Common myeloid progenitor, CD34-positive (primary cell): Measurements from ENCODE around the gene RIBC1. TPM values are rescaled to one million over a fixed set of nuclear protein-coding genes. Genes with fewer than 3 reads are reported as not detected.
A peak's percentile ranks its signal among the peaks of the same experiment; 100 is the strongest.

Source experiments
- CTCF ChIA-PET: fragments of 350-600 bp; sonication (Branson Sonifier 250); formaldehyde crosslinking; loops from one replicate; lab custom pipeline; 2021; ENCODE audit warnings: antibody characterized with exemption; lab: Charles Lee
- POLR2A ChIA-PET: fragments of 350-600 bp; sonication (Branson Sonifier 250); formaldehyde crosslinking; loops from one replicate; lab custom pipeline; 2021; ENCODE audit warnings: antibody characterized with exemption; lab: Charles Lee
- DNase-seq, 3 donors: peaks; one replicate each; pipeline versions ENCODE4 v3.0.0 to v3.0.0-alpha.2; 2013
- H3K27ac ChIP-seq, 2 experiments: 1 replicate in 1 of 2; 2 replicates in 1 of 2; pipeline ENCODE4 v1.7.0; 2013; ENCODE audit warnings: inconsistent platforms in 2 of 2, low read length in 2 of 2, mild to moderate bottlenecking in 2 of 2, low read depth in 1 of 2, moderate library complexity in 1 of 2; ENCODE audit not compliant: severe bottlenecking in 2 of 2, insufficient read depth in 1 of 2, poor library complexity in 1 of 2
- H3K27me3 ChIP-seq, 5 experiments: replicated peaks in 2 of 5; 1 replicate in 3 of 5; 2 replicates in 2 of 5; pipeline versions ENCODE4 v1.6.1 to v1.7.0; 2013; ENCODE audit warnings: low read length in 4 of 5, mild to moderate bottlenecking in 2 of 5, moderate library complexity in 2 of 5, inconsistent platforms in 1 of 5; ENCODE audit not compliant: insufficient read depth in 5 of 5, control insufficient read depth in 4 of 5
- H3K36me3 ChIP-seq, 4 experiments: 1 replicate in 2 of 4; 2 replicates in 2 of 4; pipeline versions ENCODE4 v1.6.1 to v1.7.0; 2013; ENCODE audit warnings: low read length in 3 of 4, control low read depth in 1 of 4, mild to moderate bottlenecking in 1 of 4; ENCODE audit not compliant: control insufficient read depth in 4 of 4, insufficient read depth in 4 of 4
- H3K4me1 ChIP-seq, 4 experiments: 1 replicate in 3 of 4; 2 replicates in 1 of 4; pipeline versions ENCODE4 v1.6.1 to v1.7.1; 2013; ENCODE audit warnings: low read length in 3 of 4, mild to moderate bottlenecking in 3 of 4, control low read depth in 1 of 4, inconsistent platforms in 1 of 4, moderate library complexity in 1 of 4; ENCODE audit not compliant: control insufficient read depth in 4 of 4, insufficient read depth in 4 of 4; ENCODE audit errors: control extremely low read depth in 1 of 4
- H3K4me3 ChIP-seq, 7 experiments: 1 replicate in 4 of 7; 2 replicates in 3 of 7; pipeline versions ENCODE4 v1.5.1 to v1.7.0; 2013; ENCODE audit warnings: mild to moderate bottlenecking in 7 of 7, low read length in 6 of 7, moderate library complexity in 6 of 7, inconsistent platforms in 2 of 7, low read depth in 2 of 7, control low read depth in 1 of 7; ENCODE audit not compliant: insufficient read depth in 4 of 7, control insufficient read depth in 1 of 7; ENCODE audit errors: extremely low read depth in 1 of 7
- H3K9me3 ChIP-seq, 5 experiments: 1 replicate in 4 of 5; 2 replicates in 1 of 5; pipeline versions ENCODE4 v1.6.1 to v1.7.1; 2013; ENCODE audit warnings: low read length in 4 of 5, mild to moderate bottlenecking in 2 of 5, inconsistent platforms in 1 of 5, low read depth in 1 of 5, moderate library complexity in 1 of 5; ENCODE audit not compliant: control insufficient read depth in 4 of 5, insufficient read depth in 2 of 5; ENCODE audit errors: control extremely low read depth in 1 of 5
- WGBS: methylation state at CpG from one replicate; pipeline ENCODE4 v1.1.5; 2013; ENCODE audit not compliant: insufficient coverage; 5-methylcytosine and 5-hydroxymethylcytosine counted together
- polyA plus RNA-seq: library from polyadenylated mRNA; unstranded; fragments of 120-200 nt; gene quantifications from one replicate; pipeline ENCODE4 v1.2.1, GENCODE V29; 2013

The RIBC1 gene
- 2.8 TPM for polyA plus RNA-seq

GRCh38 chrX:53422861-53423306, at the start of gene RIBC1:
RIBC1 (plus strand) TSS chrX:53422873; CDS start chrX:53426277, 3,404 bp downstream.
- H3K4me3 ChIP-seq, result peak within 1 kb of the TSS; percentile 61 to 95 (median 89)
- peaks cover 0 to 4% (median 0%) of the 10 kb centered on the region in 5 experiments for H3K27me3 ChIP-seq
- H3K4me1 ChIP-seq, result peaks cover 6 to 21% (median 17%) of the 10 kb centered on the region in 4 experiments
- peaks cover 0 to 7% (median 2%) of the 10 kb centered on the region in 4 experiments for H3K36me3 ChIP-seq
- ChIA-PET POLR2A (interaction anchor here (1.3 kb wide), 1 partner anchor 13 kb away, joined by 3 read pairs; no protein-coding TSS in a partner anchor), CTCF (interaction anchor here (0.9 to 2.1 kb wide), 5 partner anchors 8 to 173 kb away, joined by 3 to 10 read pairs (median 4); no protein-coding TSS in a partner anchor)
- H3K9me3 ChIP-seq, result no peaks in the 10 kb centered on the region
- no peak for DNase-seq
- H3K27ac ChIP-seq, result peak within 1 kb of the TSS; percentile 93 to 96
- WGBS, result 10% methylated on average over 17 of the region's 17 CpGs

DNA sequence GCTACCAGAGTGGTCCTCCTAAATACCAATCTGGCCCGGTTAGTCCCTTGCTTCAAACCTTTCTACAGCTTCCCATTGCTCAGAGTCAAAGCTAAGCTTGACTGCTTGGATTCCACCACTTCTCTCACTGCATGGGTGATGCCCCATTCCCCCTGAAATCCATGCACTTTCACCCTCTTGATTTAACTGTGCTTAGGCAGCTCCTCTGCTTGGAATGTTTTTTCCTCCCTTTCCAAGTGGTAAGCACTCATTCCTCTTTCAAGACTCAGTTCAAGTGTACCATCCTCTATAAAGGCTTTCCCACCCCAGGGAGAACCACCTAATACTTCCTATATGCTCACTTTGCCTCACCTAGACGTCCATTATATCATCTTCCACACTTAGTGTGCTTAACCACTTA, 49.4 kb upstream of the RIBC1 start:
- peaks cover 0 to 6% (median 3%) of the 10 kb centered on the region in 5 experiments for H3K9me3 ChIP-seq
- POLR2A ChIA-PET, result no interaction called here
- H3K4me1 ChIP-seq, result peaks cover 0 to 6% (median 0%) of the 10 kb centered on the region in 4 experiments
- no peak for DNase-seq
- peaks cover 0 to 15% (median 4%) of the 10 kb centered on the region in 4 experiments for H3K36me3 ChIP-seq
- H3K4me3 ChIP-seq, result no peak overlapping the region
- CTCF ChIA-PET, result interaction anchor here (0.5 kb wide), 1 partner anchor 45 kb away, joined by 5 read pairs; no protein-coding TSS in a partner anchor
- H3K27ac ChIP-seq, result no peak overlapping the region
- no peaks in the 10 kb centered on the region for H3K27me3 ChIP-seq
- WGBS, result 77% methylated on average over 2 of the region's 2 CpGs

- ChIA-PET CTCF (interaction anchor here (0.8 to 1.3 kb wide), 2 partner anchors 10 to 56 kb away, joined by 3 read pairs; no protein-coding TSS in a partner anchor), POLR2A (no interaction called here)
- no peak overlapping the region for H3K27ac ChIP-seq
- peaks cover 5 to 25% (median 9%) of the 10 kb centered on the region in 4 experiments for H3K36me3 ChIP-seq
- DNase-seq, result peak in 2 of 3 donors; percentile 21 to 33
- H3K4me3 ChIP-seq, result no peak overlapping the region
- H3K4me1 ChIP-seq, result peaks cover 0 to 6% (median 0%) of the 10 kb centered on the region in 4 experiments
- peaks cover 0 to 6% (median 3%) of the 10 kb centered on the region in 5 experiments for H3K9me3 ChIP-seq
- no peaks in the 10 kb centered on the region for H3K27me3 ChIP-seq
- WGBS, result 94% methylated on average over 7 of the region's 7 CpGs
Measured at GRCh38 chrX:53374222-53374820, 48.4 kb upstream of the RIBC1 start.

- H3K27me3 ChIP-seq, result no peaks in the 10 kb centered on the region
- H3K27ac ChIP-seq, result no peak overlapping the region
- no peak overlapping the region for H3K4me3 ChIP-seq
- H3K36me3 ChIP-seq, result peaks cover 7 to 31% (median 15%) of the 10 kb centered on the region in 4 experiments
- POLR2A ChIA-PET, result no interaction called here
- no peak for DNase-seq
- peaks cover 0 to 3% (median under 1%) of the 10 kb centered on the region in 5 experiments for H3K9me3 ChIP-seq
- CTCF ChIA-PET, result interaction anchor here (1.3 kb wide), 1 partner anchor 57 kb away, joined by 3 read pairs; no protein-coding TSS in a partner anchor
- peaks cover 0 to 6% (median 0%) of the 10 kb centered on the region in 4 experiments for H3K4me1 ChIP-seq
Measured at GRCh38 chrX:53374923-53375322, 47.8 kb upstream of the RIBC1 start.

- DNase-seq, result no peak
- Histone ChIP-seq H3K4me3 (no peak overlapping the region), H3K36me3 (peaks cover 9 to 50% (median 31%) of the 10 kb centered on the region in 4 experiments), H3K27me3 (no peaks in the 10 kb centered on the region), H3K4me1 (peaks cover 0 to 2% (median 0%) of the 10 kb centered on the region in 4 experiments), H3K9me3 (no peaks in the 10 kb centered on the region), H3K27ac (no peak overlapping the region)
- ChIA-PET POLR2A (no interaction called here), CTCF (interaction anchor here (0.9 to 1.6 kb wide), 2 partner anchors 59 to 76 kb away, joined by 3 read pairs; no protein-coding TSS in a partner anchor)
- WGBS, result 92% methylated on average over 5 of the region's 6 CpGs
Measured at GRCh38 chrX:53376888-53377287, 45.8 kb upstream of the RIBC1 start.

DNA sequence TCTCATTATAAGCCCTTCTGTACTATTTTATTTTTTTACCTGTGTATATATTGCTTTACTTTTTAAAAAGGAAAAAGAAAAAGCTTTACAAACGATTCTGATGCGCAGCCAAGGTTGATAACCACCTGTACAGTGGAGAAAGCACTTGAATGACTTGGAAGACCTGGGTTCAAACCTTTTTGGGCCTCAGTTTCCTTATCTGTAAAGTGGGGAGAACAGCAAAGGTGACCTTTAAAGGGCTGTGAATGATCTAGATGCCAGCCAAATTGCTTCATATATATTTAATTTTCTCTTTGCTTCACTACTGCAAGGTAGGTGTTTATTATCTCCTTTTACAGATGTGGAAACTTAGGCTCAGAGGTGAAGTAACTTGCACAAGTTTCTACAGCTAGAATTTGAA, 45.2 kb upstream of the RIBC1 start:
- ChIA-PET POLR2A (no interaction called here), CTCF (interaction anchor here (1.6 kb wide), 1 partner anchor 77 kb away, joined by 3 read pairs; no protein-coding TSS in a partner anchor)
- H3K4me1 ChIP-seq, result no peaks in the 10 kb centered on the region
- WGBS, result 100% methylated on average over 1 of the region's 2 CpGs
- no peak for DNase-seq
- H3K36me3 ChIP-seq, result peaks cover 11 to 56% (median 37%) of the 10 kb centered on the region in 4 experiments
- no peaks in the 10 kb centered on the region for H3K9me3 ChIP-seq
- H3K4me3 ChIP-seq, result no peak overlapping the region
- H3K27me3 ChIP-seq, result no peaks in the 10 kb centered on the region
- no peak overlapping the region for H3K27ac ChIP-seq
